OCI-LY7 (cell line): Measurements from ENCODE around the gene CTRB1. TPM values are rescaled to one million over a fixed set of nuclear protein-coding genes. Genes with fewer than 3 reads are reported as not detected.

ENCODE experiments used
- BruUV-seq: library from RNA; stranded (reverse); fragments of 400-500 nt; replicated peaks from 2 replicates; lab custom pipeline; 2021; lab: Mats Ljungman, UMichigan
- CTCF ChIA-PET: fragments of 300-600 bp; sonication (Branson Sonifier 250); formaldehyde crosslinking; loops from one replicate; lab custom pipeline; 2022; ENCODE audit warnings: antibody characterized with exemption; ENCODE audit not compliant: unreplicated experiment; lab: Charles Lee
- POLR2A ChIA-PET: fragments of 300-600 bp; sonication (Branson Sonifier 250); formaldehyde crosslinking; loops from one replicate; lab custom pipeline; 2022; ENCODE audit warnings: antibody characterized with exemption; lab: Charles Lee
- DNase-seq: peaks from one replicate; pipeline ENCODE4 v3.0.0-alpha.2; 2015; ENCODE audit warnings: low spot score
- H2AFZ ChIP-seq: fragments of 200-600 bp; sonication (generic), shearing (Covaris generic); 2 replicates; pipeline ENCODE4 v1.6.1; 2014; ENCODE audit warnings: mild to moderate bottlenecking, antibody characterized with exemption, low read length, moderate library complexity
- H3K27ac ChIP-seq: fragments of 200-600 bp; sonication (generic); 2 replicates; pipeline ENCODE4 v1.5.1; 2014; ENCODE audit warnings: mixed run types, low read depth, mild to moderate bottlenecking, moderate library complexity, low read length, inconsistent platforms; ENCODE audit not compliant: poor library complexity, severe bottlenecking
- H3K36me3 ChIP-seq: fragments of 200-600 bp; sonication (generic); 2 replicates; pipeline ENCODE4 v1.6.1; 2014; ENCODE audit warnings: mild to moderate bottlenecking, antibody characterized with exemption, low read length, moderate library complexity, mixed read lengths; ENCODE audit not compliant: insufficient read depth
- H3K4me1 ChIP-seq: fragments of 200-600 bp; sonication (generic); 2 replicates; pipeline ENCODE4 v1.5.1; 2014; ENCODE audit warnings: mild to moderate bottlenecking, low read length; ENCODE audit not compliant: insufficient read depth, poor library complexity, severe bottlenecking
- H3K4me2 ChIP-seq: fragments of 200-600 bp; sonication (generic); 2 replicates; pipeline ENCODE4 v1.6.1; 2014; ENCODE audit warnings: mild to moderate bottlenecking, low read length
- H3K4me3 ChIP-seq: fragments of 200-600 bp; sonication (generic); 2 replicates; pipeline ENCODE4 v1.5.1; 2014; ENCODE audit warnings: mild to moderate bottlenecking, low read depth, low read length; ENCODE audit not compliant: poor library complexity, severe bottlenecking
- H3K79me2 ChIP-seq: fragments of 200-600 bp; sonication (generic); 2 replicates; pipeline ENCODE4 v1.6.1; 2016; ENCODE audit warnings: low read depth, mild to moderate bottlenecking, low read length, moderate library complexity, mixed read lengths; ENCODE audit not compliant: insufficient read depth
- H3K9me2 ChIP-seq: fragments of 200-600 bp; sonication (generic); 2 replicates; pipeline ENCODE4 v1.6.1; 2016; ENCODE audit warnings: mild to moderate bottlenecking, low read length, mixed read lengths; ENCODE audit not compliant: insufficient read depth
- H3K9me3 ChIP-seq: fragments of 200-600 bp; sonication (generic); 2 replicates; pipeline ENCODE4 v1.6.1; 2014; ENCODE audit warnings: mild to moderate bottlenecking, mixed run types, low read length, mixed read lengths
- H4K20me1 ChIP-seq: fragments of 200-600 bp; sonication (generic); 2 replicates; pipeline ENCODE4 v1.6.1; 2014; ENCODE audit warnings: mild to moderate bottlenecking, antibody characterized with exemption, low read length, moderate library complexity, mixed read lengths; ENCODE audit not compliant: insufficient read depth
- EZH2phosphoT487 ChIP-seq: fragments of 200-600 bp; sonication (generic); IDR thresholded peaks from 2 replicates; pipeline ENCODE4 v1.6.1; 2018; ENCODE audit warnings: low read depth, borderline replicate concordance, mild to moderate bottlenecking, mixed run types, antibody characterized with exemption, low read length, moderate library complexity, mixed read lengths
- intact Hi-C: fragments of 100-400 bp; cut with micrococcal nuclease; formaldehyde crosslinking; loops from one replicate; pipeline ENCODE4 v1.10.0; 2022; ENCODE audit not compliant: unreplicated experiment
- total RNA-seq, 2 experiments: library from RNA; depleted of rRNA in 1 of 2; stranded (reverse); fragments of >200 nt in 1 of 2; shearing (Covaris generic) in 1 of 2; gene quantifications; 2 replicates each; pipeline ENCODE4 v1.2.3, GENCODE V29; 2014 to 2022
- TF ChIP-seq, protein P1 (sequence below): fragments of 200-600 bp; sonication (generic); conservative IDR thresholded peaks from 2 replicates; pipeline ENCODE4 v1.5.1; 2014; ENCODE audit warnings: mild to moderate bottlenecking, antibody characterized with exemption, low read length, moderate library complexity, mixed read lengths

The CTRB1 gene
- total RNA-seq, 2 experiments from 2014 or later = not detected

DNA sequence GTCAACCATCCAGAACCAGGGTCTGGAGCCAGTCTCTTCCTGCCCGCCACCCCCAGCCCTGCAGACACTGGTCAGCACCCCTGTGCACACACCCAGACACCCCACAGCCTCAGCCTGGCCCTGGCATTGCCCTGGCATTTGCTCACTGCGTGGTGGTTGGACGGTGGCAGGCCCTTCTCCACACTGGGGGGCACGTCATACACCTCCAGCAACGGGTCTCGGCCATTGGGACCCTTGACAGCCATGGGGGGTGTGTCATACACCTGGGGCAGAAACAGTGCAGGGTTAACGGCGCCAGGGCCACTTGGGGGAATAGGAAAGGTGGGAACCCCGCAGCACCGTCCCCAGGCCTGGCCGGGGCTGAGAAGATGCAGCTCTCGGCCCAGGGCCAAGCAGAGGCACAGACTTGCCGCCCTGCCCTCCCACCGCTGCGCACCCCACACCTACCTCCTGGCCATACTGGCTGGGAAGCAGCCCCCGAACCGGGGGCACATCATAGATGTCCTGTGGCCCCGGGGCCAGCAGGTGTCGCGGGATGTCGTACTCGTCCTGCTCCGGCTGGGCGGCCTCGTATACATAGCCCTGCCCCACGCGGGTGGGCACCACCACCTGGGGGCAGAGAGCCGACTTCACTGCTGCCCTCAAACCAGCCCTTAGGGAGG is 18.1 kb downstream of the CTRB1 start:
- no peaks in the 10 kb centered on the region for H3K4me1 ChIP-seq
- no peak for DNase-seq
- ChIA-PET CTCF (interaction anchor here (0.6 kb wide), 1 partner anchor 764 kb away, joined by 3 read pairs; no protein-coding TSS in a partner anchor), POLR2A (interaction anchor here (0.5 kb wide), 1 partner anchor 191 kb away, joined by 4 read pairs; no protein-coding TSS in a partner anchor)
- H3K36me3 ChIP-seq = no peaks in the 10 kb centered on the region
- H3K9me3 ChIP-seq = no peaks in the 10 kb centered on the region
- intact Hi-C loops = no loop called here
- BruUV-seq = no TSS peak
- no peak overlapping the region for H3K27ac ChIP-seq
- no peak overlapping the region for H2AFZ ChIP-seq
- no peak overlapping the region for H3K4me2 ChIP-seq
- H3K79me2 ChIP-seq = no peaks in the 10 kb centered on the region
- TF ChIP-seq, protein P1, sequence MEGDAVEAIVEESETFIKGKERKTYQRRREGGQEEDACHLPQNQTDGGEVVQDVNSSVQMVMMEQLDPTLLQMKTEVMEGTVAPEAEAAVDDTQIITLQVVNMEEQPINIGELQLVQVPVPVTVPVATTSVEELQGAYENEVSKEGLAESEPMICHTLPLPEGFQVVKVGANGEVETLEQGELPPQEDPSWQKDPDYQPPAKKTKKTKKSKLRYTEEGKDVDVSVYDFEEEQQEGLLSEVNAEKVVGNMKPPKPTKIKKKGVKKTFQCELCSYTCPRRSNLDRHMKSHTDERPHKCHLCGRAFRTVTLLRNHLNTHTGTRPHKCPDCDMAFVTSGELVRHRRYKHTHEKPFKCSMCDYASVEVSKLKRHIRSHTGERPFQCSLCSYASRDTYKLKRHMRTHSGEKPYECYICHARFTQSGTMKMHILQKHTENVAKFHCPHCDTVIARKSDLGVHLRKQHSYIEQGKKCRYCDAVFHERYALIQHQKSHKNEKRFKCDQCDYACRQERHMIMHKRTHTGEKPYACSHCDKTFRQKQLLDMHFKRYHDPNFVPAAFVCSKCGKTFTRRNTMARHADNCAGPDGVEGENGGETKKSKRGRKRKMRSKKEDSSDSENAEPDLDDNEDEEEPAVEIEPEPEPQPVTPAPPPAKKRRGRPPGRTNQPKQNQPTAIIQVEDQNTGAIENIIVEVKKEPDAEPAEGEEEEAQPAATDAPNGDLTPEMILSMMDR = no peak
- TF ChIP-seq EZH2phosphoT487 = no peak
- no peak overlapping the region for H3K4me3 ChIP-seq
- H3K9me2 ChIP-seq = no peaks in the 10 kb centered on the region
- H4K20me1 ChIP-seq = no peaks in the 10 kb centered on the region

DNA sequence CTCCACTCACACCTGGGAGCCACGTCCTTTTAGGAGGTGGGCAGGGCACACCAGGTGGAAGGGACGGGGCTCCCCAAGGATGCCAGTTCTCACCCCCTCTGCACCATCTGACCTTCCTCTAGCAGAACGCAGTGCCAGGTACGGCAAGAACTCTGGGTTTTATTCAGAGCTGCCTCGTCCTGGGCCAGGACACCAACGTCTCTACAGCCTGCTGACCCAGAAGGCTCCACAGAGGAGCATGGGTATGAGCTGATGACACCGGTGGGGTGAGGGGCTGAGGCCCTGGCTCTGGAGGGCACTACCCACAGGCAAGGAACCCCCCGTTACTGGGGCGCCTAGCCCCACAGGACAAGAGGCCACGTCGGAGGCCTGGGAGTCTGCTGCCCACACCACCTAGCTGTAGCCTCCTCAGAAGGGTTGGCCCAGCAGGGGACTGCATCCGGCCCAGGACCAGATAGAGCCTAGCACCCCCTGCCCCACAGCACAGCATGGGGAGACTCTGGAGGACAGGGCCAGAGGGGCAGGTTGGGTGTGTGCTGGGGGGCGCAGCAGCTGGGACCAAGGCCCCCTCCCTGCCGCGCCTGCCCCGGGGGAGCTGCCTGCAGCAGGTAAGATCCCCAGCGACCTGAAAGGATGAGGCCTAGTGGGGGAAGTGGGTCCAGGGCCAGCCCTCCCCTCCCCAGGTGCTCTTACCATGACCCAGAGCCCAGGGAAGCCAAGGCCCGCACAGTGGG is 18.8 kb downstream of the CTRB1 start:
- H3K4me3 ChIP-seq = no peak overlapping the region
- H4K20me1 ChIP-seq = no peaks in the 10 kb centered on the region
- H3K27ac ChIP-seq = no peak overlapping the region
- no peak for DNase-seq
- no peaks in the 10 kb centered on the region for H3K36me3 ChIP-seq
- H3K9me3 ChIP-seq = no peaks in the 10 kb centered on the region
- no peaks in the 10 kb centered on the region for H3K9me2 ChIP-seq
- TF ChIP-seq, protein P1 = no peak
- no peak for TF ChIP-seq EZH2phosphoT487
- intact Hi-C loops = no loop called here
- no peak overlapping the region for H2AFZ ChIP-seq
- no peak overlapping the region for H3K4me2 ChIP-seq
- no TSS peak for BruUV-seq
- ChIA-PET POLR2A (interaction anchor here (0.5 to 0.9 kb wide), 2 partner anchors 166 to 192 kb away, joined by 3 to 4 read pairs; no protein-coding TSS in a partner anchor), CTCF (interaction anchor here (0.6 kb wide), 1 partner anchor 765 kb away, joined by 3 read pairs; no protein-coding TSS in a partner anchor)
- no peaks in the 10 kb centered on the region for H3K79me2 ChIP-seq
- no peaks in the 10 kb centered on the region for H3K4me1 ChIP-seq
